PC-9 (cell line): Measurements from ENCODE around the gene TTC14. TPM values are rescaled to one million over a fixed set of nuclear protein-coding genes. Genes with fewer than 3 reads are reported as not detected.
"Not testable (repeated sequence)": the region's sequence is repeated elsewhere in the genome, so short reads cannot be mapped to it uniquely, and the experiment has no call there.

Experiments used
- BruUV-seq: library from RNA; stranded (reverse); fragments of 400-500 nt; replicated peaks from 2 replicates; lab custom pipeline; 2021; lab: Mats Ljungman, UMichigan
- CTCF ChIA-PET: fragments of 300-600 bp; sonication (Branson Sonifier 250); formaldehyde crosslinking; loops from one replicate; lab custom pipeline; 2022; ENCODE audit warnings: antibody characterized with exemption; lab: Charles Lee
- POLR2A ChIA-PET: fragments of 300-600 bp; sonication (Branson Sonifier 250); formaldehyde crosslinking; loops from one replicate; lab custom pipeline; 2022; ENCODE audit warnings: antibody characterized with exemption; ENCODE audit not compliant: unreplicated experiment; lab: Charles Lee
- DNase-seq, 2 experiments: peaks; one replicate each; pipeline versions ENCODE4 v3.0.0 to v3.0.0-alpha.2; 2015 to 2022; ENCODE audit warnings: mixed read lengths in 1 of 2
- H2AFZ ChIP-seq: fragments of 200-600 bp; sonication (generic); 2 replicates; pipeline ENCODE4 v1.8.1; 2017; ENCODE audit warnings: antibody characterized with exemption
- H3F3A ChIP-seq: fragments of 200-600 bp; sonication (generic); 2 replicates; pipeline ENCODE4 v1.8.1; 2017; ENCODE audit warnings: antibody characterized with exemption, mild to moderate bottlenecking, low read depth; ENCODE audit not compliant: insufficient read depth
- H3K27ac ChIP-seq: fragments of 200-600 bp; sonication (generic); 2 replicates; pipeline ENCODE4 v1.6.1; 2016; ENCODE audit warnings: mixed run types
- H3K27me3 ChIP-seq: fragments of 200-600 bp; sonication (generic); 2 replicates; pipeline ENCODE4 v1.6.1; 2016; ENCODE audit warnings: low read depth, mixed run types; ENCODE audit not compliant: insufficient read depth
- H3K36me3 ChIP-seq: fragments of 200-600 bp; sonication (generic); 2 replicates; pipeline ENCODE4 v1.6.1; 2016; ENCODE audit warnings: low read depth, mixed run types
- H3K4me1 ChIP-seq: fragments of 200-600 bp; sonication (generic); replicated peaks from 2 replicates; pipeline ENCODE4 v1.6.1; 2016; ENCODE audit warnings: mixed run types; ENCODE audit not compliant: insufficient read depth
- H3K4me2 ChIP-seq: fragments of 200-600 bp; sonication (generic); 2 replicates; pipeline ENCODE4 v1.6.1; 2017; ENCODE audit warnings: mixed run types
- H3K4me3 ChIP-seq: fragments of 200-600 bp; sonication (generic); 2 replicates; pipeline ENCODE4 v1.6.1; 2016; ENCODE audit warnings: mixed run types
- H3K79me2 ChIP-seq: fragments of 200-600 bp; sonication (generic); 2 replicates; pipeline ENCODE4 v1.6.1; 2017; ENCODE audit warnings: low read depth, mixed run types
- H3K9me2 ChIP-seq: fragments of 200-600 bp; sonication (generic); 2 replicates; pipeline ENCODE4 v1.8.1; 2017; ENCODE audit warnings: mild to moderate bottlenecking; ENCODE audit not compliant: insufficient read depth
- H3K9me3 ChIP-seq: fragments of 200-600 bp; sonication (generic); 2 replicates; pipeline ENCODE4 v1.8.1; 2016; ENCODE audit warnings: low read depth; ENCODE audit not compliant: insufficient read depth
- H4K20me1 ChIP-seq: fragments of 200-600 bp; sonication (generic); 2 replicates; pipeline ENCODE4 v1.8.1; 2017; ENCODE audit not compliant: insufficient read depth
- EZH2 ChIP-seq: fragments of 200-600 bp; sonication (generic); IDR thresholded peaks from 2 replicates; pipeline ENCODE4 v1.8.0; 2017; ENCODE audit warnings: antibody characterized with exemption, low read depth
- intact Hi-C: fragments of 100-400 bp; cut with micrococcal nuclease; formaldehyde crosslinking; loops from one replicate; pipeline ENCODE4 v1.10.0; 2022; ENCODE audit not compliant: unreplicated experiment
- total RNA-seq: library from RNA; stranded (reverse); gene quantifications from 2 replicates; pipeline ENCODE4 v1.2.3, GENCODE V29; 2021
- TF ChIP-seq, protein P1 (sequence below): fragments of 200-600 bp; sonication (generic); conservative IDR thresholded peaks from 2 replicates; pipeline ENCODE4 v1.6.1; 2017; ENCODE audit warnings: mixed run types, antibody characterized with exemption, mild to moderate bottlenecking, moderate library complexity

Gene TTC14
- total RNA-seq, 1 experiment from 2014 or later, result 51.1 TPM

DNA sequence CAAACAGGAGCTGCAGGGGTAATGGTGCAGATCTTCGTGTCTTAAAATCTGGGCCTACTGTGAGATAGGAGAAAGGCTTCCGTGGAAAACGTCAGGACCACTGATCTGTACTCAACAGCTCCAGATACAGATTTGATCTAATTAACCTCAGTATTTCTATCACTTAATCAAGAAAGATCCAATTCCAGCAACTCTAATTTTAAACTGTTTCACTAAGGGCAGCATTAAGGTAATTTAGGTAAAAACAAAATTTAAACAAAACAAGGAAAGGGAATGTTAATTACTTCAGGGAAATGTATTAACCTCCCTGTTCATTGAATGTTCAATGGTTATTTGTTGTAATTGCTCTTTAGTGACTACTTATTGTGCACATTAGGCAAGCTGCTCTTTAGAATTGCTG is 26.4 kb upstream of the TTC14 start:
- Histone ChIP-seq H3K9me2 (no peaks in the 10 kb centered on the region), H3K4me2 (no peak overlapping the region), H4K20me1 (no peaks in the 10 kb centered on the region), H3K9me3 (no peaks in the 10 kb centered on the region), H3K36me3 (no peaks in the 10 kb centered on the region), H3F3A (no peaks in the 10 kb centered on the region), H3K4me1 (no peaks in the 10 kb centered on the region), H3K4me3 (no peak overlapping the region), H3K27ac (no peak overlapping the region), H3K79me2 (no peaks in the 10 kb centered on the region), H3K27me3 (no peaks in the 10 kb centered on the region), H2AFZ (no peak overlapping the region)
- CTCF ChIA-PET, result no interaction called here
- TF ChIP-seq EZH2, result no peak
- TF ChIP-seq, protein P1, sequence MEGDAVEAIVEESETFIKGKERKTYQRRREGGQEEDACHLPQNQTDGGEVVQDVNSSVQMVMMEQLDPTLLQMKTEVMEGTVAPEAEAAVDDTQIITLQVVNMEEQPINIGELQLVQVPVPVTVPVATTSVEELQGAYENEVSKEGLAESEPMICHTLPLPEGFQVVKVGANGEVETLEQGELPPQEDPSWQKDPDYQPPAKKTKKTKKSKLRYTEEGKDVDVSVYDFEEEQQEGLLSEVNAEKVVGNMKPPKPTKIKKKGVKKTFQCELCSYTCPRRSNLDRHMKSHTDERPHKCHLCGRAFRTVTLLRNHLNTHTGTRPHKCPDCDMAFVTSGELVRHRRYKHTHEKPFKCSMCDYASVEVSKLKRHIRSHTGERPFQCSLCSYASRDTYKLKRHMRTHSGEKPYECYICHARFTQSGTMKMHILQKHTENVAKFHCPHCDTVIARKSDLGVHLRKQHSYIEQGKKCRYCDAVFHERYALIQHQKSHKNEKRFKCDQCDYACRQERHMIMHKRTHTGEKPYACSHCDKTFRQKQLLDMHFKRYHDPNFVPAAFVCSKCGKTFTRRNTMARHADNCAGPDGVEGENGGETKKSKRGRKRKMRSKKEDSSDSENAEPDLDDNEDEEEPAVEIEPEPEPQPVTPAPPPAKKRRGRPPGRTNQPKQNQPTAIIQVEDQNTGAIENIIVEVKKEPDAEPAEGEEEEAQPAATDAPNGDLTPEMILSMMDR, result no peak
- DNase-seq, result no peak
- intact Hi-C loops, result no loop called here
- POLR2A ChIA-PET, result no interaction called here
- BruUV-seq, result no TSS peak

- Histone ChIP-seq H3K27ac (no peak overlapping the region), H3K4me2 (no peak overlapping the region), H4K20me1 (no peaks in the 10 kb centered on the region), H3F3A (no peaks in the 10 kb centered on the region), H3K9me2 (no peaks in the 10 kb centered on the region), H3K9me3 (no peaks in the 10 kb centered on the region), H3K27me3 (no peaks in the 10 kb centered on the region), H3K4me3 (no peak overlapping the region), H3K4me1 (no peaks in the 10 kb centered on the region), H3K36me3 (no peaks in the 10 kb centered on the region), H3K79me2 (no peaks in the 10 kb centered on the region), H2AFZ (no peak overlapping the region)
- ChIA-PET POLR2A (no interaction called here), CTCF (no interaction called here)
- no peak for DNase-seq
- intact Hi-C loops, result no loop called here
- no TSS peak for BruUV-seq
- TF ChIP-seq, protein P1, result no peak
Measured at GRCh38 chr3:180580934-180581333, 21.0 kb upstream of the TTC14 start.

GRCh38 chr3:180590396-180590795 is 11.6 kb upstream of the TTC14 start:
- H4K20me1 ChIP-seq, result no peaks in the 10 kb centered on the region
- no peaks in the 10 kb centered on the region for H3K79me2 ChIP-seq
- no peak overlapping the region for H3K4me2 ChIP-seq
- DNase-seq, result no peak
- ChIA-PET CTCF (no interaction called here), POLR2A (no interaction called here)
- no TSS peak for BruUV-seq
- no peaks in the 10 kb centered on the region for H3K36me3 ChIP-seq
- no peak overlapping the region for H3K4me3 ChIP-seq
- no peaks in the 10 kb centered on the region for H3F3A ChIP-seq
- TF ChIP-seq EZH2, result no peak
- TF ChIP-seq, protein P1, result no peak
- H3K4me1 ChIP-seq, result no peaks in the 10 kb centered on the region
- no peak overlapping the region for H2AFZ ChIP-seq
- no peaks in the 10 kb centered on the region for H3K27me3 ChIP-seq
- no peak overlapping the region for H3K27ac ChIP-seq
- intact Hi-C loops, result no loop called here
- H3K9me3 ChIP-seq, result no peaks in the 10 kb centered on the region
- no peaks in the 10 kb centered on the region for H3K9me2 ChIP-seq

DNA sequence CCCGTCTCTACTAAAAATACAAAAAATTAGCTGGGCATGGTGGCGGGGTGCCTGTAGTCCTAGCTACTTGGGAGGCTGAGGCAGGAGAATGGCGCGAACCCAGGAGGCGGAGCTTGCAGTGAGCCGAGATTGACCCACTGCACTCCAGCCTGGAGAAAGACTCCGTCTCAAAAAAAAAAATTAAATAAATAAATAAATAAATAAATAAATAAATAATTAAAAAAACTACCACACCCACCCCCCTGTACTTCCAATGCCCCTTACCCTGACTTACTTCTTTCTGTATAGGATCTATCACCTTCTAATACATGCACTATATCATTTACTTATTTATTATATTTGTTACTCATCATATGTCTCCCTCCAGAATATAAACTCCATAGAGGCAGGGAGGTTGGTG is 8.3 kb upstream of the TTC14 start:
- DNase-seq, H3K9me2 ChIP-seq, H4K20me1 ChIP-seq, CTCF ChIA-PET, BruUV-seq, H3K27ac ChIP-seq, H3K4me3 ChIP-seq, H3K4me1 ChIP-seq, H3K27me3 ChIP-seq, H3K36me3 ChIP-seq, H2AFZ ChIP-seq, H3K9me3 ChIP-seq, POLR2A ChIA-PET, H3K4me2 ChIP-seq, H3K79me2 ChIP-seq, H3F3A ChIP-seq: not testable (repeated sequence)
- intact Hi-C loops, result loop anchor here (1.0 to 2.0 kb wide), 2 partner anchors 664 to 783 kb away; no protein-coding TSS in a partner anchor
